Lower leg skin (tissue), 4 donors: ENCODE measurements around the gene ZNF76. TPM values are rescaled to one million over a fixed set of nuclear protein-coding genes. Genes with fewer than 3 reads are reported as not detected.

Experiments used
- DNase-seq, 2 donors: peaks; one replicate each; pipeline ENCODE4 v3.0.0-alpha.2; 2019; ENCODE audit warnings: low spot score in 2 of 2
- H3K4me3 ChIP-seq: fragments of 200-600 bp; sonication (generic); 2 replicates; pipeline ENCODE4 v1.5.1; 2017; ENCODE audit warnings: mild to moderate bottlenecking, low read depth; ENCODE audit not compliant: poor library complexity, severe bottlenecking
- CTCF ChIP-seq, 3 donors: fragments of 450-650 bp; IDR thresholded peaks; one replicate each; pipeline ENCODE4 v1.5.1; 2016; ENCODE audit warnings: antibody characterized with exemption in 3 of 3, mild to moderate bottlenecking in 3 of 3, moderate library complexity in 2 of 3
- POLR2A ChIP-seq, 2 donors: fragments of 450-650 bp; IDR thresholded peaks; one replicate each; pipeline ENCODE4 v1.6.1; 2016 to 2017; ENCODE audit warnings: antibody characterized with exemption in 2 of 2, mild to moderate bottlenecking in 1 of 2, moderate library complexity in 1 of 2
- WGBS, 2 donors: methylation state at CpG; one replicate each; pipeline ENCODE4 v1.1.5; 2018; 5-methylcytosine and 5-hydroxymethylcytosine counted together
- intact Hi-C: fragments of 100-400 bp; cut with DNase I; formaldehyde crosslinking; loops from one replicate; pipeline ENCODE4 v1.15.0; 2023; ENCODE audit warnings: low total_unique reads
- total RNA-seq, 4 donors: library from RNA; depleted of rRNA; stranded (reverse); fragments of >200 nt; gene quantifications; one replicate each; pipeline ENCODE4 v1.1.0, GENCODE V29; 2016

Gene ZNF76
- total RNA-seq, 4 donors from 2014 or later, result 12.4 to 21.4 (median 16.8) TPM

GRCh38 chr6:35280903-35281302 is 21.4 kb downstream of the ZNF76 start:
- 77 to 89% methylated on average over 4 of the region's 4 CpGs for WGBS, 2 donors
- intact Hi-C loops, result no loop called here
- no peak overlapping the region for H3K4me3 ChIP-seq
- TF ChIP-seq CTCF (IDR thresholded peaks at IDR 0.05), result no peak
- DNase-seq, result no peak

DNA sequence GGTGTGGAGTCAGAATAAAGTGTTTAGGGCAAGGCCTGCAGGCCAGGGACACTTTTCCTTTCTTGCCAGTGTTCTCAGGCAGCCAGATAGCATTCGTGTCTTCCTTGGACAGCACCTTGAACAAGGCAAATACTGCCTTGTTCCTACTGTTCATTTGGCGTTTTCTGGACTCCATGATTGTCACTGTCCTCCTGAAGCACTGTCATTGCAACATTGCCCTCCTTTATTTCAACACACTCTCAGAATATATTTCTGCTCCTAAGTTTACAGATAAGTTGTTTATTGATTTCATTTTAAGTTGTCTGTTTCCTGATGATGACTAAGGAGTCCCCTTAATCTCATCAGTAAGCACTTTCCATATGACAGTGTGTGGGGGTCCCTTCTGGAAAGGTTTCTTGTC is 22.9 kb downstream of the ZNF76 start:
- DNase-seq, result no peak

GRCh38 chr6:35283361-35283760 is 23.8 kb downstream of the ZNF76 start:
- no peak for DNase-seq
- WGBS, 2 donors, result 94% methylated on average over 2 of the region's 2 CpGs
- no peak overlapping the region for H3K4me3 ChIP-seq
- intact Hi-C loops, result no loop called here
- no peak for TF ChIP-seq CTCF (IDR thresholded peaks at IDR 0.05)
- TF ChIP-seq POLR2A (IDR thresholded peaks at IDR 0.05), result no peak

More for the DNA sequence above, 22.9 kb downstream of the ZNF76 start:
- TF ChIP-seq POLR2A (IDR thresholded peaks at IDR 0.05) (no peak), CTCF (IDR thresholded peaks at IDR 0.05) (no peak)
- WGBS, 2 donors, result 87 to 92% methylated on average over 2 of the region's 2 CpGs
- intact Hi-C loops, result no loop called here
- H3K4me3 ChIP-seq, result no peak overlapping the region

DNA sequence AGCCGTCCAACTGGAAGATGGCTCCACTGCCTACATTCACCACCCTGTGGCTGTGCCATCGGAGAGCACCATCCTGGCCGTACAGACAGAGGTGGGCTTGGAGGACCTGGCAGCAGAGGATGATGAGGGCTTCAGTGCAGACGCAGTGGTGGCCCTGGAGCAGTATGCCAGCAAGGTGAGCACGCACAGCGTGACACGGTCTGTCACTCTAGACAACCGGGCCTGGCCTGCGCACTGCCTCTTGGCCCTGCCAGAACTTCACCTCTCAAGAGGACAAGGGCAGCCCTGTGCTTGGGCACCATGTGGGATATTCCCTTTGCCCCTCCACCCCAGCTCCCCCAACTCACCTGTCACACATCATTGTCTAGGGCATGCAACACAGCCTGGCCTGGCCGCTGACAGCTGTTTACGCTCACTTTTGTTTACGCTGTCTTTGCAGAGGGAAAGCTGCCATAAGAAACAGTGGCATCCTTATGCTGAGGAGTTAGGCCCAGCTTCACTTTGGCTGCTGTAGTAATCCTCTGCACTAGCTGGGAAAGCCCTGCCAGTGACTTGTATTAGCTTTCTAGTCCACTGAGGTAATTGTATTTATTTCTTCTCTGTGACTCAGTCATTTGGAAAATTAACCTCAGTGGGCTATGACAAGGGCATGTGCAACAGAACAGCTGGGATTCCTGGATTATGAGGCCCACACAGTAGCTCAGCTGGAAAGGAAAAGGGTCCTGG is 28.3 kb downstream of the ZNF76 start:
- no peak for TF ChIP-seq POLR2A (IDR thresholded peaks at IDR 0.05)
- intact Hi-C loops, result no loop called here
- H3K4me3 ChIP-seq, result no peak overlapping the region
- DNase-seq, result no peak
- 94% methylated on average over 12 of the region's 12 CpGs for WGBS, 2 donors

- H3K4me3 ChIP-seq, result no peak overlapping the region
- TF ChIP-seq CTCF (IDR thresholded peaks at IDR 0.05), result no peak
- no peak for TF ChIP-seq POLR2A (IDR thresholded peaks at IDR 0.05)
- WGBS, 2 donors, result 72 to 73% methylated on average over 4 of the region's 4 CpGs
- no peak for DNase-seq
- intact Hi-C loops, result no loop called here
Observed at GRCh38 chr6:35288834-35289233, 29.3 kb downstream of the ZNF76 start.

- DNase-seq, result no peak
- intact Hi-C loops, result no loop called here
- TF ChIP-seq CTCF (IDR thresholded peaks at IDR 0.05) (no peak), POLR2A (IDR thresholded peaks at IDR 0.05) (no peak)
- 90 to 91% methylated on average over 13 of the region's 13 CpGs for WGBS, 2 donors
- no peak overlapping the region for H3K4me3 ChIP-seq
Observed at GRCh38 chr6:35291491-35291890, 32.0 kb downstream of the ZNF76 start.
